WTC11 (cell line): ENCODE results near the gene ITPRID2. TPM values are rescaled to one million over a fixed set of nuclear protein-coding genes. Genes with fewer than 3 reads are reported as not detected.

Experiments
- ATAC-seq: fragments of 200-7000 bp; cut with Tn5 transposase; 2 replicates; pipeline ENCODE4 v1.10.0; 2021; ENCODE audit warnings: mild to moderate bottlenecking, moderate library complexity
- CTCF ChIA-PET: fragments of 300-600 bp; sonication (Branson Sonifier 250); formaldehyde crosslinking; loops from one replicate; lab custom pipeline; 2021; ENCODE audit warnings: antibody characterized with exemption; lab: Charles Lee
- POLR2A ChIA-PET: fragments of 350-600 bp; sonication (Branson Sonifier 250); formaldehyde crosslinking; loops from one replicate; lab custom pipeline; 2021; ENCODE audit warnings: antibody characterized with exemption; lab: Charles Lee
- DNase-seq: peaks from one replicate; pipeline ENCODE4 v3.0.0; 2021; ENCODE audit warnings: low spot score
- H3K27ac Mint-ChIP-seq: 2 replicates; pipeline ENCODE4 v1.8.0; 2021; ENCODE audit warnings: mixed read lengths
- H3K27me3 Mint-ChIP-seq: 2 replicates; pipeline ENCODE4 v1.8.0; 2021; ENCODE audit warnings: low read depth, mild to moderate bottlenecking, moderate library complexity, mixed read lengths
- H3K36me3 Mint-ChIP-seq: 2 replicates; pipeline ENCODE4 v1.8.0; 2021; ENCODE audit warnings: mixed read lengths
- H3K4me1 Mint-ChIP-seq: 2 replicates; pipeline ENCODE4 v1.8.0; 2022; ENCODE audit warnings: mixed read lengths
- H3K4me3 Mint-ChIP-seq: 2 replicates; pipeline ENCODE4 v1.8.0; 2021; ENCODE audit warnings: mild to moderate bottlenecking, moderate library complexity, mixed read lengths
- H3K9me3 Mint-ChIP-seq: 2 replicates; pipeline ENCODE4 v1.8.0; 2021; ENCODE audit warnings: mixed read lengths
- CREB1 ChIP-seq: sonication (generic); formaldehyde crosslinking; IDR thresholded peaks from 2 replicates; pipeline ENCODE4 v1.8.0; 2023; ENCODE audit warnings: mild to moderate bottlenecking, missing genetic modification reagents
- E2F4 ChIP-seq: sonication (generic); formaldehyde crosslinking; IDR thresholded peaks from 2 replicates; pipeline ENCODE4 v1.8.1; 2022; ENCODE audit warnings: low read depth, mild to moderate bottlenecking, moderate library complexity, missing genetic modification reagents, borderline replicate concordance
- EMX1 ChIP-seq: fragments of 250-450 bp; sonication (Bioruptor Pico); IDR thresholded peaks from 2 replicates; pipeline ENCODE4 v1.8.0; 2021; ENCODE audit warnings: mild to moderate bottlenecking
- FOXJ3 ChIP-seq: sonication (generic); formaldehyde crosslinking; IDR thresholded peaks from 2 replicates; pipeline ENCODE4 v1.9.0; 2021; ENCODE audit warnings: missing genetic modification reagents, mild to moderate bottlenecking, borderline replicate concordance
- GABPB1 ChIP-seq: sonication (generic); formaldehyde crosslinking; IDR thresholded peaks from 2 replicates; pipeline ENCODE4 v1.8.1; 2023; ENCODE audit warnings: mild to moderate bottlenecking, missing genetic modification reagents
- GRHL2 ChIP-seq: fragments of 250-450 bp; sonication (Bioruptor Pico); IDR thresholded peaks from 2 replicates; pipeline ENCODE4 v1.8.0; 2022; ENCODE audit warnings: mild to moderate bottlenecking, moderate library complexity; ENCODE audit not compliant: insufficient replicate concordance, severe bottlenecking
- JUN ChIP-seq: sonication (generic); formaldehyde crosslinking; IDR thresholded peaks from 2 replicates; pipeline ENCODE4 v1.8.0; 2023; ENCODE audit warnings: mild to moderate bottlenecking, missing genetic modification reagents
- MXD4 ChIP-seq: fragments of 250-450 bp; sonication (Bioruptor Pico); IDR thresholded peaks from 2 replicates; pipeline ENCODE4 v1.8.0; 2021; ENCODE audit warnings: mild to moderate bottlenecking, moderate library complexity, borderline replicate concordance
- NFATC4 ChIP-seq: fragments of 250-450 bp; sonication (Bioruptor Pico); IDR thresholded peaks from 2 replicates; pipeline ENCODE4 v1.9.0; 2021; ENCODE audit warnings: mild to moderate bottlenecking
- NFE2L1 ChIP-seq: sonication (generic); formaldehyde crosslinking; IDR thresholded peaks from 2 replicates; pipeline ENCODE4 v1.8.1; 2023; ENCODE audit warnings: missing genetic modification reagents
- OVOL2 ChIP-seq: fragments of 250-450 bp; sonication (Bioruptor Pico); IDR thresholded peaks from 2 replicates; pipeline ENCODE4 v1.9.0; 2021; ENCODE audit warnings: mild to moderate bottlenecking, borderline replicate concordance
- PRDM15 ChIP-seq: sonication (generic); formaldehyde crosslinking; IDR thresholded peaks from 2 replicates; pipeline ENCODE4 v1.8.0; 2022; ENCODE audit warnings: missing genetic modification reagents
- RELA ChIP-seq: sonication (generic); formaldehyde crosslinking; IDR thresholded peaks from 2 replicates; pipeline ENCODE4 v1.8.1; 2022; ENCODE audit warnings: missing genetic modification reagents, mild to moderate bottlenecking, borderline replicate concordance
- SOX15 ChIP-seq: fragments of 250-450 bp; sonication (Bioruptor Pico); IDR thresholded peaks from 2 replicates; pipeline ENCODE4 v1.9.0; 2021; ENCODE audit warnings: mild to moderate bottlenecking
- TEAD4 ChIP-seq: sonication (generic); formaldehyde crosslinking; IDR thresholded peaks from 2 replicates; pipeline ENCODE4 v1.8.0; 2022; ENCODE audit warnings: mild to moderate bottlenecking, missing genetic modification reagents
- USF1 ChIP-seq: sonication (generic); formaldehyde crosslinking; IDR thresholded peaks from 2 replicates; pipeline ENCODE4 v1.8.0; 2022; ENCODE audit warnings: mild to moderate bottlenecking, missing genetic modification reagents
- ZBTB21 ChIP-seq: sonication (generic); formaldehyde crosslinking; IDR thresholded peaks from 2 replicates; pipeline ENCODE4 v1.8.1; 2023; ENCODE audit warnings: mild to moderate bottlenecking, missing genetic modification reagents, borderline replicate concordance
- ZNF281 ChIP-seq: sonication (generic); formaldehyde crosslinking; IDR thresholded peaks from 2 replicates; pipeline ENCODE4 v1.8.0; 2023; ENCODE audit warnings: mild to moderate bottlenecking, missing genetic modification reagents
- ZNF425 ChIP-seq: fragments of 250-450 bp; sonication (Bioruptor Pico); conservative IDR thresholded peaks from 2 replicates; pipeline ENCODE4 v1.9.0; 2021; ENCODE audit warnings: mild to moderate bottlenecking
- total RNA-seq: library from RNA; stranded (reverse); gene quantifications from 3 replicates; pipeline ENCODE4 v1.2.3, GENCODE V29; 2021

ITPRID2 gene
- total RNA-seq, 1 experiment from 2014 or later, result 19.4 TPM

- Mint-ChIP-seq H3K27ac (no peak overlapping the region), H3K4me1 (peaks cover 15% of the 10 kb centered on the region), H3K9me3 (no peaks in the 10 kb centered on the region), H3K36me3 (peaks cover 19% of the 10 kb centered on the region), H3K27me3 (peaks cover 9% of the 10 kb centered on the region), H3K4me3 (no peak overlapping the region)
- POLR2A ChIA-PET, result no interaction called here
- ATAC-seq (no peak), DNase-seq (no peak)
- CTCF ChIA-PET, result no interaction called here
- TF ChIP-seq TEAD4 (no peak), GRHL2 (no peak), CREB1 (CRISPR knock-in tag) (no peak), ZNF425 (CRISPR knock-in tag) (no peak), SOX15 (CRISPR knock-in tag) (no peak), FOXJ3 (CRISPR knock-in tag) (no peak), RELA (CRISPR knock-in tag) (no peak), ZBTB21 (CRISPR knock-in tag) (no peak), E2F4 (CRISPR knock-in tag) (no peak)
- TF ChIP-seq, all 79 proteins: peak for 0
These were observed 4.8 kb downstream of the ITPRID2 start for GRCh38 chr2:181896286-181896685.

GRCh38 chr2:181900007-181900651 is 8.6 kb downstream of the ITPRID2 start:
- Mint-ChIP-seq H3K36me3 (peaks cover 29% of the 10 kb centered on the region), H3K9me3 (no peaks in the 10 kb centered on the region), H3K27ac (no peak overlapping the region), H3K4me3 (no peak overlapping the region), H3K27me3 (no peaks in the 10 kb centered on the region), H3K4me1 (no peaks in the 10 kb centered on the region)
- no peak for DNase-seq
- ATAC-seq, result no peak
- POLR2A ChIA-PET, result no interaction called here
- no peak for TF ChIP-seq ZNF281
- no peak for TF ChIP-seq JUN (CRISPR knock-in tag)
- TF ChIP-seq EMX1, result no peak
- TF ChIP-seq MXD4 (CRISPR knock-in tag), result no peak
- TF ChIP-seq PRDM15 (CRISPR knock-in tag), result no peak
- no peak for TF ChIP-seq NFATC4 (CRISPR knock-in tag)
- no peak for TF ChIP-seq FOXJ3 (CRISPR knock-in tag)
- no peak for TF ChIP-seq OVOL2 (CRISPR knock-in tag)
- TF ChIP-seq E2F4 (CRISPR knock-in tag), result no peak
- TF ChIP-seq NFE2L1, result no peak
- TF ChIP-seq GABPB1 (CRISPR knock-in tag), result no peak
- no peak for TF ChIP-seq USF1 (CRISPR knock-in tag)
- CTCF ChIA-PET, result interaction anchor here (1.9 kb wide), 1 partner anchor 157 kb away, joined by 5 read pairs; no protein-coding TSS in a partner anchor
